NCI-H526 treated with DMSO at 0.1 percent for 48 hours (cell line): ENCODE data around the gene NUDT14.
A peak's percentile ranks its signal among the peaks of the same experiment; 100 is the strongest.

Experiments
- DNase-seq: peaks from one replicate; lab custom pipeline; 2025; lab: John Stamatoyannopoulos, UW

NUDT14 gene

GRCh38 chr14:105212541-105213300 lies 31.6 kb upstream of the NUDT14 start:
- no peak for DNase-seq

- DNase-seq: no peak
These were observed 30.6 kb upstream of the NUDT14 start for GRCh38 chr14:105211758-105212089.

GRCh38 chr14:105211086-105211757 lies 30.1 kb upstream of the NUDT14 start:
- no peak for DNase-seq

GRCh38 chr14:105210266-105211025 lies 29.3 kb upstream of the NUDT14 start:
- no peak for DNase-seq

GRCh38 chr14:105209646-105210045 lies 28.5 kb upstream of the NUDT14 start:
- DNase-seq: no peak

- no peak for DNase-seq
These were observed 28.0 kb upstream of the NUDT14 start for GRCh38 chr14:105209091-105209490.

- no peak for DNase-seq
These were observed 27.6 kb upstream of the NUDT14 start for GRCh38 chr14:105208738-105209075.

GRCh38 chr14:105207996-105208737 lies 27.1 kb upstream of the NUDT14 start:
- no peak for DNase-seq

- DNase-seq: no peak
These were observed 26.4 kb upstream of the NUDT14 start for GRCh38 chr14:105207460-105207901.

GRCh38 chr14:105206873-105207272 lies 25.8 kb upstream of the NUDT14 start:
- no peak for DNase-seq

GRCh38 chr14:105205673-105206208 lies 24.6 kb upstream of the NUDT14 start:
- DNase-seq: no peak

GRCh38 chr14:105204931-105205672 lies 24.0 kb upstream of the NUDT14 start:
- no peak for DNase-seq

GRCh38 chr14:105204206-105204930 lies 23.3 kb upstream of the NUDT14 start:
- DNase-seq: peak; percentile 28

- DNase-seq: no peak
These were observed 22.6 kb upstream of the NUDT14 start for GRCh38 chr14:105203701-105204100.

- DNase-seq: peak; percentile 25
These were observed 22.0 kb upstream of the NUDT14 start for GRCh38 chr14:105203057-105203531.

- DNase-seq: peak; percentile 18
These were observed 20.9 kb upstream of the NUDT14 start for GRCh38 chr14:105201925-105202513.

- no peak for DNase-seq
These were observed 20.2 kb upstream of the NUDT14 start for GRCh38 chr14:105201156-105201924.

- DNase-seq: no peak
These were observed 19.5 kb upstream of the NUDT14 start for GRCh38 chr14:105200641-105201040.

- DNase-seq: no peak
These were observed 19.0 kb upstream of the NUDT14 start for GRCh38 chr14:105200074-105200473.
